Nucleus accumbens (tissue), 56 donors: Measurements from ENCODE around the gene ABR.
"Not testable (repeated sequence)": the region's sequence is repeated elsewhere in the genome, so short reads cannot be mapped to it uniquely, and the experiment has no call there.

Experiments used
- DNase-seq, 56 donors: peaks; one replicate each; lab custom pipeline; 2025; lab: John Stamatoyannopoulos, UW

ABR gene

DNA sequence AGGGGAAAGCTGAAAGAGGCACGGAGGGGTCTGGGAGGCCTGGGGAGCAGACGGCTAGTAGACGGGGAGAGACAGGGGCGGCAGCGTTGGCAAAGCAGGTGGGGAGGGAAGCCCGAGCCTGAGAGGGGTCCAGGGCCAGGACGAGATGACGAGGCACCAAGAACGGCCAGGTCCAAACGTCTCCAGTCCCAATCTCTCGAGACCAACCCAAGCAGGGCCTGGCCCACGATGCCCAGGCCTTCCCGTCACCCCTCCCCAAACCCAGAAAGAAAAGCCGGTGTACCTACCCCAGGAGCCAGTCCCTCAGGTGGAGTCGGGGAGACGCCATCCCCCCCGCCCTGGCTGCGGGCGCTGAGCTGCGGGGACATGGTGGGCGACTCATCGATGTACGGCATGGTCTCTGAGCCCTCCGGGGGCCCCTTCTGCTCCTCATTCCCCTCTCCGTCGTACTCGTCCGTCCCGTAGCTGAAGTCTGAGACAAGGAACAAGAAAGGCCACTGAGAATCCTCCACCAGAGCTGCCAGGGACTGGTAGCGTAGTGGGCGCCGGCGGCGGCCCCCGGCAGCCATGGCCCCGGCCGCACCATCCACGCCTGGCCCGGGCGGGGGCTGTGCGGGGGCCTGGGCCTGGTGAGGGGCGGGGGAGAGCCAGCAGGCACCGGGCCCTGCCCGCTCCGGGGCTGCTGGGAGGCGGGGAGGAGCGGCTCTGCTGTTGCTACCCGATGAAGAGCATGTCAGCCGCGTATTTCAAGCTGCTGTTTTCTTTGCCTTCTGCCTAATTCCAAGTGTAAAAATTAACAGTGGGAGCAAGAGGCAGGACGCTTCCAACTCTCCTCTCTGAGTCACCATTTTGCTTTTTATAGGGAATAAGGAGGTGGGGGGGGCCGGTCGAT, 54.6 kb downstream of the ABR start:
- peak in 8 of 56 donors; percentile 13 to 54 (median 34) for DNase-seq

GRCh38 chr17:1123921-1124715, 55.7 kb downstream of the ABR start:
- peak in 9 of 56 donors; percentile 17 to 37 (median 21) for DNase-seq

- DNase-seq = no peak
These were observed 56.4 kb downstream of the ABR start for GRCh38 chr17:1123393-1123831.

DNA sequence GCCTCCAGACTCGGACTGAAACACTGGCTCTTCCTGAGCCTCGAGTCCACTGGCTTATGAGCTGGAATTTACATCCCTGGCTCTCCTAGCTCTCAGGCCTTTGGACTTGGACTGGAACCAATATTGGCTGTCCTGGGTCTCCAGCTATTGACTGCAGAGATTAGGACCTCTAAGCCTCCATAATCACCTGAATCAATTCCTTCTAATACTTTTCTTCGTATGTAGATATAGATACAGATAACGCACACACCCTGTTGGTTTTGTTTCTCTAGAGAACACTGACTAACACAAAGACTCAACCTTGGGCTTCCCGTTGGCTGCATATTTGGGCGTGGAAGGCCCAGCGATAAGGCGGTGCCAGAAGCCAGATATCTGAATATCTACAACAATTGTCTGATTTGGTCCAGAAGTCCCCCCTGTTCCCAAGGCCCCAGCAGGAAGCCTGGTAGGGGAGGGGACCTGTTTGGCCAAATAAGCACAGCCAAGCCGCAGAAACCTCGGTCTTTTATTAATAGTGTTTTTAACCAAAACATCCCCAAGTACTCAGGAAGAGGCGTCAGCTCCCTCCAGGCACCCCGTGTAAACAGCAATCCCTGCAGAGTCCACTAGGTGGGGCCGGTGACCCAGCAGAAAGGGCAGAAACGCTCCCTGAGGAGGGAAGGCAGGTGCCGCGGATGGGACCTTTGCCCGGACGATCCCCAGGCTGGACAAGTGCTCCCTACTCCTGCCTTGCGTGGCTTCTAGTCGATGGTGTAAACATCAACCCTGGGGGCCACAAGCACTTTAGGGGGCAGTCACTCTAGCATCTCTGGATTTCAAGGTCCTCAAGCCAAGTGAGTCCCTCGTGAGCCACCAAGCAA, 57.0 kb downstream of the ABR start:
- DNase-seq = peak in 41 of 56 donors; percentile 18 to 83 (median 48)

DNA sequence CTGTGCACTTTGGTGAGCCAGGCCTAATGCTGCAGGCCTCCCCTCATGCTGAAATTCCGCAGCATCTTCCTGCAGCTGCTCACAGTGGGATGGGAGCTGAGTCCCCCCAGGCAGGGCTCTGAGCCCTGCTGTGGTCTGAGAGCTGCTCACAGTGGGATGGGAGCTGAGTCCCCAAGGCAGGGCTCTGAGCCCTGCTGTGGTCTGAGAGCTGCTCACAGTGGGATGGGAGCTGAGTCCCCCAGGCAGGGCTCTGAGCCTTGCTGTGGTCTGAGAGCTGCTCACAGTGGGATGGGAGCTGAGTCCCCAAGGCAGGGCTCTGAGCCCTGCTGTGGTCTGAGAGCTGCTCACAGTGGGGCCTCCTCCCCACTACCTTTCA, 58.4 kb downstream of the ABR start:
- DNase-seq = not testable (repeated sequence)

DNA sequence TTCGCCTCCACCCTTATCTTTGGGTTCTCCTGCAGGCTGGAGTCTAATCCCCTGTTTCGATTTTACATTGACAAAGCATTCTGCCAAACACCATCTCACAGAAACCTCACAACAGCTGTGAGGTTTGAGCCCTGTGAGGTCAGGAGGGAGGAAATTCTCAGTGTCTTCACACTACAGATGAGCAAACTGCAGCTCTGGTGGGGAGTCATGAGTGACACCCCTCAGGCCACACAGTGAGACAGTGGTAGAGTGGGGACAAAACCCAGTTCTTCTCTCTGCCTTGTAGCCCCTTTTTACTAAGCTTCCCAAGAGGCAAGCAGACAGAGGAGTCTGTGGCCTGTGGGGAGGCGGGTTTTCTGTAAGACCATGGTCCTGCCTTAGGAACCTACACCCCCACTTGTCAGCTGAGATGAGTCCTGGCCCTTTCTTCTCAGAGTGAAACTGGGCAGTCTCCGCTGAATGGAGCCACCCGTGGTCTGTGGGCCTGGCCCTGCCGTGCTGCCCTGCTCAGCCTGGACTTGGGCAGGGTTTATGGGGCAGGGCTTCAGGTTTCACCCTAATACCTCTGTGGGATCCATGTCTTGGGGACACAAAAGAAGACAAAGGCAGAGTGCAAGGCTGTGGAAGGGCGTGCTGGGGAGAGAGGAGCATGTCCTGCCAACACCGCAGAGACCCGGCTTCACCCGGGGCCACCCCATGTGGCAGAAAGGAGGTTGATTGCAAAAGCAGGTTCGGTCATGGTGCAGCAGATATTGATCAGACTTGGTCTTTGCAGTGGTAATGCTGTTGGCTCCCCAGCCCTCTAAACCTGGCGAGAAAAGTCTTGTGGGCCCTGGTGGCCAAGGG, 59.0 kb downstream of the ABR start:
- DNase-seq = no peak

- DNase-seq = no peak
These were observed 59.9 kb downstream of the ABR start for GRCh38 chr17:1119924-1120323.

GRCh38 chr17:1116602-1117001, 63.2 kb downstream of the ABR start:
- no peak for DNase-seq

GRCh38 chr17:1112875-1113274, 66.9 kb downstream of the ABR start:
- DNase-seq = no peak

- peak in 10 of 56 donors; percentile 17 to 65 (median 47) for DNase-seq
These were observed 68.0 kb downstream of the ABR start for GRCh38 chr17:1111599-1112443.

GRCh38 chr17:1110862-1111598, 68.8 kb downstream of the ABR start:
- DNase-seq = peak in 17 of 56 donors; percentile 23 to 72 (median 50)

- no peak for DNase-seq
These were observed 69.3 kb downstream of the ABR start for GRCh38 chr17:1110541-1110861.

DNA sequence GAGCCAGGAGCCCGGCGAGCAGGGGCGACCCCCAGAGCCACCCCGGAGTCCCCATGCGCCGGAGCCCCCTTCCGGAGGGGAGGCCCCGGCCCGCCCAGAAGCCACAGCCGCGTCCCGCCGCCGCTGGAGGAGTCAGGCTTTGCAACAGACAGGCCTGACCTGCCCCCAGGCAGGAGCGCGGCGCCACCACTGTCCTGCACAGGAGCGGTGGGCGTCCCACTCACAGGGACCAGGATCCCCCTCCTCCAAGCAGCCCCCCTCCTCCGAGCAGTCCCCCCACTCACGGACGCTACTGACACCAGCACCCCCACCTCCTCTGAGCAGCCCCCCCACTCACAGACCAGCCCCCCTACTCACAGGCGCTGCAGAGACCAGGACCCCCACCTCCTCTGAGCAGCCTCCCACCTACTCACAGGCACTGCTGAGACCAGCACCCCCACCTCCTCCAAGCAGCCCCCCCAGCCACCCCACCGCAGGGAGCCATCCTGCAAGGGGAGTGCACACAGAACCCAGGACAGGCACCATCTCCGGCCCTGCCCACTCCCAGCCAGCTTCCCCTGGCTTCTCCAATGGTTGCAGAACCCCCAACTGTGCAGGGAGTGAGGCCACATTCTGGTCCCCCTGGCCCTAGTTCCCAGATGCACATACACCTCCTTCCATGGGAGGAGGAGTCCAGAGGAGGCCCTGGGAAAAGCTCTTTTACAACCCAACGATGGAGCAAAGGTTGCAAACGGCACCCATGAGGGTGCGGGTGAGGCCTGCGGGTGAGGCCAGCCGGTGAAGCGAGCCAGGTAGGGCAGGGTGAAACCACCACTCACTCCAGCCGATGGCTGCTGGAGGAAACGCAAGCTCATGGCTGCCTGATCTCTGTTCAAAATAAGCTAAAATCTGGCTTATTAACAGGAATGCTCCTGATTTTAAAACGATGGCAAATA, 69.9 kb downstream of the ABR start:
- DNase-seq = no peak

DNA sequence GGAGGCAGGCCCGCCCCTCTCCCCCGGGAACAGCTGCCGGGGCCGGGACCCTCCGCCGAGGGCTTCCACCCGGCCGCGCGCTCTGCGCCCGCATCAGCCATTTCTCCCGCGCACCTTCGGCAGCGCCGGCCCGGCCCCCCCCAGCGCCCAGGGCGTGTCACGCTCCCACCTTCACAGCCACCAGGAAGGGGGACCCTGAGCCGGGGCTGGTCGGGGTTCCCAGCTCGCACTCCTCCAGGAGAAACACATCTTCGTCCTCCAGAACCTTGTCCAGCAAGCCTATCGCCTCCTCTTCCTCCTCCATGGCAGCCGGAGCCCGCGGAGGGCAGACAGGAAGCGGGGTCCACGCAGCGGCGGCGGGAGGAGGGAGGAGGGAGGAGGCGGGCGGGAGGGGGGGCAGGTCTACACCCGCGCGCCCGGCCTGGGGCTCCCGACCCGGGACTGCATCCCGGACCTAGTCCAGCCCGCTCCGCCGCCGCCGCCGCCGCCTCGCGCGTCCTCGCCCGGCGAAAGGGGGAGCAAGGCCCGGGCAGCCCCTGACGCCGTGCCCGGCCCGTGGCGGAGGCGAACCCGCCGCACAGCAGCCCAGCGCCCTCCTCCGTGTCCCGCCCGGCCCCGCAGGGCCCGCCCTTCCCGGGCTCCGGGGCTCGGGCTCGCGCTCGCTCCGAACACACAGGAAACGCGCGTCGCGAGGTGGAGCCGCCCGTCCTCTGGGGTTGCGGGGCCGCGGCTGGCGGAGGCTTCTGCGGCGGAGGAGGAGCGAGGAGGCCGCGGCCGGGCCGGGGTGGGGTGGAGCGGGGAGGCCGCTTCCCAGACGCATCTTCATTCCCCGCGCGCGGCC, 70.8 kb downstream of the ABR start:
- DNase-seq = peak in 7 of 56 donors; percentile 24 to 65 (median 39)

- peak in 3 of 56 donors; percentile 27 to 65 (median 29) for DNase-seq
These were observed 71.4 kb downstream of the ABR start for GRCh38 chr17:1108478-1108764.
